Measurements from ENCODE around the gene FAM210A. TPM values are rescaled to one million over a fixed set of nuclear protein-coding genes. Genes with fewer than 3 reads are reported as not detected.

The FAM210A gene
- total RNA-seq, 1 experiment from 2014 or later = 21.0 TPM

- POLR2A ChIA-PET = no interaction called here
- CTCF ChIA-PET = no interaction called here
These were observed 6.2 kb downstream of the FAM210A start for GRCh38 chr18:13720123-13720522.

GRCh38 chr18:13716916-13717315 is 9.4 kb downstream of the FAM210A start:
- H3K9me3 ChIP-seq (ENCODE audit: control insufficient read depth, insufficient read depth, low read depth, low read length) = peaks cover 5% of the 10 kb centered on the region; the same call in 1 of the 2 replicates
- H3K36me3 ChIP-seq (ENCODE audit: control insufficient read depth, insufficient read depth, low read length) = no peaks in the 10 kb centered on the region
- ChIA-PET CTCF (no interaction called here), POLR2A (no interaction called here)
- H3K27ac ChIP-seq (ENCODE audit: low read length) = no peak overlapping the region
- no peak for ATAC-seq
- DNase-seq (ENCODE audit: low read depth, low spot score) = no peak
- intact Hi-C loops (cut with micrococcal nuclease; ENCODE audit: unreplicated experiment) (loop anchor here (10.0 kb wide), 1 partner anchor 52 kb away; no protein-coding TSS in a partner anchor), in situ Hi-C loops (cut with HindIII; ENCODE audit: low pct_unique_long_range_greater_than_20kb, low sequenced_read_pairs) (no loop called here)
- no peaks in the 10 kb centered on the region for H3K4me1 ChIP-seq (ENCODE audit: control insufficient read depth, insufficient read depth, low read length)
- no TSS peak for BruUV-seq (replicated peaks)
- H3K4me3 ChIP-seq (ENCODE audit: low read depth in 2 of 2, low read length in 2 of 2) = no peak overlapping the region
- no peak for TF ChIP-seq TCF7L2 (IDR thresholded peaks at IDR 0.05; ENCODE audit: low read depth, low read length)
- no peak for TF ChIP-seq POLR2AphosphoS5 (IDR thresholded peaks at IDR 0.05; ENCODE audit: low read depth, low read length)
- no peaks in the 10 kb centered on the region for H3K27me3 ChIP-seq (ENCODE audit: control insufficient read depth, insufficient read depth, low read length)

More at GRCh38 chr18:13720123-13720522, 6.2 kb downstream of the FAM210A start:
- intact Hi-C loops (cut with micrococcal nuclease; ENCODE audit: unreplicated experiment) (no loop called here), in situ Hi-C loops (cut with HindIII; ENCODE audit: low pct_unique_long_range_greater_than_20kb, low sequenced_read_pairs) (no loop called here)
- H3K4me1 ChIP-seq (ENCODE audit: control insufficient read depth, insufficient read depth, low read length) = peaks cover 8% of the 10 kb centered on the region
- H3K27ac ChIP-seq (ENCODE audit: low read length) = no peak overlapping the region
- TF ChIP-seq SIN3A (IDR thresholded peaks at IDR 0.05; ENCODE audit: borderline replicate concordance, insufficient read depth, low read depth, low read length) = no peak
- TF ChIP-seq TCF7L2 (IDR thresholded peaks at IDR 0.05; ENCODE audit: low read depth, low read length) = no peak
- no peak for TF ChIP-seq POLR2AphosphoS5 (IDR thresholded peaks at IDR 0.05; ENCODE audit: low read depth, low read length)
- TF ChIP-seq CTCF (IDR thresholded peaks at IDR 0.05) = no peak
- TF ChIP-seq REST (IDR thresholded peaks at IDR 0.05; ENCODE audit: insufficient read depth in 1 of 2, low read depth in 2 of 2, low read length in 1 of 2) = no peak
- no peaks in the 10 kb centered on the region for H3K36me3 ChIP-seq (ENCODE audit: control insufficient read depth, insufficient read depth, low read length)
- ATAC-seq = no peak
- no TSS peak for BruUV-seq (replicated peaks)
- no peak for DNase-seq (ENCODE audit: low read depth, low spot score)
- peaks cover 5% of the 10 kb centered on the region; the same call in 1 of the 2 replicates for H3K9me3 ChIP-seq (ENCODE audit: control insufficient read depth, insufficient read depth, low read depth, low read length)
- H3K27me3 ChIP-seq (ENCODE audit: control insufficient read depth, insufficient read depth, low read length) = no peaks in the 10 kb centered on the region
- H3K4me3 ChIP-seq (ENCODE audit: low read depth in 2 of 2, low read length in 2 of 2) = no peak overlapping the region

- H3K9me3 ChIP-seq (ENCODE audit: control insufficient read depth, insufficient read depth, low read depth, low read length) = peaks cover 5% of the 10 kb centered on the region; the same call in 1 of the 2 replicates
- no peak overlapping the region for H3K27ac ChIP-seq (ENCODE audit: low read length)
- H3K36me3 ChIP-seq (ENCODE audit: control insufficient read depth, insufficient read depth, low read length) = no peaks in the 10 kb centered on the region
- ATAC-seq (no peak), DNase-seq (ENCODE audit: low read depth, low spot score) (no peak)
- H3K4me1 ChIP-seq (ENCODE audit: control insufficient read depth, insufficient read depth, low read length) = no peaks in the 10 kb centered on the region
- CTCF ChIA-PET = no interaction called here
- POLR2A ChIA-PET = no interaction called here
- in situ Hi-C loops (cut with HindIII; ENCODE audit: low pct_unique_long_range_greater_than_20kb, low sequenced_read_pairs) (no loop called here), intact Hi-C loops (cut with micrococcal nuclease; ENCODE audit: unreplicated experiment) (loop anchor here (10.0 kb wide), 1 partner anchor 51 kb away; no protein-coding TSS in a partner anchor)
- TF ChIP-seq POLR2AphosphoS5 (IDR thresholded peaks at IDR 0.05; ENCODE audit: low read depth, low read length) (no peak), SIN3A (IDR thresholded peaks at IDR 0.05; ENCODE audit: borderline replicate concordance, insufficient read depth, low read depth, low read length) (no peak), CTCF (IDR thresholded peaks at IDR 0.05) (no peak)
- BruUV-seq (replicated peaks) = no TSS peak
- H3K4me3 ChIP-seq (ENCODE audit: low read depth in 2 of 2, low read length in 2 of 2) = no peak overlapping the region
- H3K27me3 ChIP-seq (ENCODE audit: control insufficient read depth, insufficient read depth, low read length) = no peaks in the 10 kb centered on the region
These were observed 11.0 kb downstream of the FAM210A start for GRCh38 chr18:13715330-13715729.
